Measurements from ENCODE around the gene TBX19. TPM values are rescaled to one million over a fixed set of nuclear protein-coding genes. Genes with fewer than 3 reads are reported as not detected.

TBX19 gene
- total RNA-seq (1 to 10 TPM in 4 of 9 donors, under 1 TPM in 4, not detected in 1; 0.35 to 1.7 (median 0.95) TPM), polyA plus RNA-seq (1 to 10 TPM in 2 of 3 donors, under 1 TPM in 1; 0.70 to 2.2 (median 1.2) TPM)
- long read RNA-seq, donor 1, result 0 reads
- long read RNA-seq, donor 2, result 0 reads
- long read RNA-seq, donor 3, result 0 reads
- long read RNA-seq, donor 4, result 0 reads
- long read RNA-seq, donor 5, result 0 reads
- long read RNA-seq, donor 6, result 0 reads
- long read RNA-seq, donor 7, result 0 reads
- long read RNA-seq, donor 8, result 0 reads
- long read RNA-seq, donor 9, result 0 reads
- long read RNA-seq, donor 10, result 0 reads

DNA sequence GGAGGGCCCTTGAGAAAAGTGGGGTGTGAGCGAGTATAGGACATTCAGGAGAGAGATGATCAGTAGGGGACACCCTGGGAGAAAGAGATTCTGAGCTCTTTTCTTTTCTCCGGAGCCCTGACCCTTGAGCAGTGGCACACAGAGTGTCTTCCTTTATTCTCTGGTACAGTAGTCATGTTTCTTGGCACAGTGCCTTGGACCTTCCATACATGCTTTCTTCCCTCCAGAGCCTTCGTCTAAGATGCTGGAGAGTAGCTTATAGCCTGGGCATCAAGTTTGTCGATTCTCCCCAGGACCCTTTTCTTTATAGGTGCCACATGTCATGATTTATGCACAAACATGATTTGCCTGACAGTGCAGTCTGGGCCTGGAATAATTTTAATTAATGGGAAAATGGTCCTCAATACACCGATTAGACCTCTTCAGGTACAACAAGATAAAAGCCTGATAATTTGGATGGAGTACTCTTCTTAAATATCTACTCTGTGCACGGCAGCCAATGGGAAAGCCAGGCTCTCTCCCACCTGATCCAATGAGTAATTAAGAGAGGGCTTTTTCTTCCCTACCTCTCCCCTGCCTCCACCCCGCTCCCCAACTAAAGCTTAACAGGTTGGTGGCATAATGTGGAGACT is at the start of gene TBX19:
TBX19 (plus strand) TSS at position 582 of the 632 bp plus-strand sequence. CDS start 214 bp downstream, outside the sequence.
- Histone ChIP-seq H3K27ac (no peak within 1 kb of the TSS), H3K4me3 (no peak within 1 kb of the TSS), H3K4me1 (replicated peaks in 1 of 2) (no peaks in the 10 kb centered on the region), H3K9me3 (replicated peaks in 1 of 3) (no peaks in the 10 kb centered on the region), H3K27me3 (no peaks in the 10 kb centered on the region), H3K36me3 (replicated peaks in 1 of 2) (no peaks in the 10 kb centered on the region)
- intact Hi-C loops (cut with DNase I), result no loop called here
- WGBS, 4 donors, result 83 to 95% (median 92%) methylated on average over 7 of the region's 7 CpGs
- DNase-seq, result no peak
- TF ChIP-seq, protein P1, sequence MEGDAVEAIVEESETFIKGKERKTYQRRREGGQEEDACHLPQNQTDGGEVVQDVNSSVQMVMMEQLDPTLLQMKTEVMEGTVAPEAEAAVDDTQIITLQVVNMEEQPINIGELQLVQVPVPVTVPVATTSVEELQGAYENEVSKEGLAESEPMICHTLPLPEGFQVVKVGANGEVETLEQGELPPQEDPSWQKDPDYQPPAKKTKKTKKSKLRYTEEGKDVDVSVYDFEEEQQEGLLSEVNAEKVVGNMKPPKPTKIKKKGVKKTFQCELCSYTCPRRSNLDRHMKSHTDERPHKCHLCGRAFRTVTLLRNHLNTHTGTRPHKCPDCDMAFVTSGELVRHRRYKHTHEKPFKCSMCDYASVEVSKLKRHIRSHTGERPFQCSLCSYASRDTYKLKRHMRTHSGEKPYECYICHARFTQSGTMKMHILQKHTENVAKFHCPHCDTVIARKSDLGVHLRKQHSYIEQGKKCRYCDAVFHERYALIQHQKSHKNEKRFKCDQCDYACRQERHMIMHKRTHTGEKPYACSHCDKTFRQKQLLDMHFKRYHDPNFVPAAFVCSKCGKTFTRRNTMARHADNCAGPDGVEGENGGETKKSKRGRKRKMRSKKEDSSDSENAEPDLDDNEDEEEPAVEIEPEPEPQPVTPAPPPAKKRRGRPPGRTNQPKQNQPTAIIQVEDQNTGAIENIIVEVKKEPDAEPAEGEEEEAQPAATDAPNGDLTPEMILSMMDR (IDR thresholded peaks at IDR 0.05), result no peak
- no peak for TF ChIP-seq POLR2A (IDR thresholded peaks at IDR 0.05)

DNA sequence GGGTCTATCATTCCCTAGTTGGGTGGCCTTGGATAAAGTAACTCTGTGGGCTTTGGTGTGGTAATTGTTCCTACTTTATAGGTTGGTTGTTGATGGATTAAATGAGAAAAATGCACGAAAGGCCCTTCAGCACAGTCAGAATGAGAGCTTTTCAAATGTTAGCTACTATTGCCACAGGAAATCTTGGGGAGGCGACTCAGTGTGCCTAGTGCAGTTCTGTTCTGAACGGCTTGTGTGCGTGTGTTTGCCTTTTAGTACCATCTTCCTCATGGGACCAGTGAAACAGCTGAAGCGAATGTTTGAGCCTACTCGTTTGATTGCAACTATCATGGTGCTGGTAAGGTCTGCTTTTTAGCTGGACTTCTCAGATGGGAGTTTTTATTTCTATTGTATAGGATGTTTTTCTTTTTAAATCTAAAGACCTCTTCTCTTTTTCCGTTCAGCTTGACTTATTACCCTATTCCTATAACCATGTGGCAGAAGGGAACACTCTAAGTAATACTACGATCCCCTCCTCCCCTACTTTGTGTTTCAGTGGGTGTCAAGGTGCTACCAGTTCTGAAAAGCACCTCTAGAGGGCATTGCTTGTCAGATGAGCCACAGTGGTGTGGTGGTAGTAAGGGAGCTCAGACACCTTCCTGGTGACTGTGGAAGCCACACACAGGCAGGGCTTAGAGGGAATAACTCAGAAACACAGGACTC is 45.7 kb upstream of the TBX19 start:
- Histone ChIP-seq H3K27me3 (no peaks in the 10 kb centered on the region), H3K4me3 (no peak overlapping the region), H3K4me1 (replicated peaks in 1 of 2) (peaks cover 0 to 29% of the 10 kb centered on the region in 2 donors), H3K36me3 (replicated peaks in 1 of 2) (peaks cover 0 to 48% of the 10 kb centered on the region in 2 donors), H3K27ac (peak overlapping the region in 2 of 5 donors; percentile 35 to 73), H3K9me3 (replicated peaks in 1 of 3) (no peaks in the 10 kb centered on the region)
- 92 to 96% (median 93%) methylated on average over 8 of the region's 8 CpGs for WGBS, 4 donors
- DNase-seq, result peak in 3 of 7 donors; percentile 30 to 39 (median 31)
- TF ChIP-seq, protein P1 (IDR thresholded peaks at IDR 0.05), result peak; percentile 17 to 50 (median 41)
- no peak for TF ChIP-seq POLR2A (IDR thresholded peaks at IDR 0.05)
- intact Hi-C loops (cut with DNase I), result no loop called here

DNA sequence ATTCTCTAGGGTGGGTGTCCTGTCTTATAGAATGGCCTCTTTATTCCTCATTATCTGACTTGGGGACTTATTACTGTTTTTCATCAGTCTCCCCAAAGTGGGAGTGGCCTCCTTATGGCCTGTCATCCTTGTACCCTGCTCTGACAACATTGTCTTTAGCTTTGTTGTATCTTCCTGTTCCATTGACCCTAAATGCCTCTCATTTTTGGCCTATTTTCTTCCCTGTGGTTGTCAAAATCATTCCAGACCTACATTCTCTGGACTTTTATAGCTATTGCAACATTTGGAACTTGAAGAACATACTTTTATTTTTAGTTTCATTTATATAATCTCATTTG is 45.2 kb upstream of the TBX19 start:
- no peak for TF ChIP-seq POLR2A (IDR thresholded peaks at IDR 0.05)
- TF ChIP-seq, protein P1 (IDR thresholded peaks at IDR 0.05), result no peak
- DNase-seq, result no peak
- Histone ChIP-seq H3K36me3 (replicated peaks in 1 of 2) (peaks cover 0 to 48% of the 10 kb centered on the region in 2 donors), H3K4me3 (no peak overlapping the region), H3K27ac (peak overlapping the region in 2 of 5 donors; percentile 35 to 73), H3K4me1 (replicated peaks in 1 of 2) (peaks cover 0 to 25% of the 10 kb centered on the region in 2 donors), H3K9me3 (replicated peaks in 1 of 3) (no peaks in the 10 kb centered on the region), H3K27me3 (no peaks in the 10 kb centered on the region)
- intact Hi-C loops (cut with DNase I), result no loop called here

DNA sequence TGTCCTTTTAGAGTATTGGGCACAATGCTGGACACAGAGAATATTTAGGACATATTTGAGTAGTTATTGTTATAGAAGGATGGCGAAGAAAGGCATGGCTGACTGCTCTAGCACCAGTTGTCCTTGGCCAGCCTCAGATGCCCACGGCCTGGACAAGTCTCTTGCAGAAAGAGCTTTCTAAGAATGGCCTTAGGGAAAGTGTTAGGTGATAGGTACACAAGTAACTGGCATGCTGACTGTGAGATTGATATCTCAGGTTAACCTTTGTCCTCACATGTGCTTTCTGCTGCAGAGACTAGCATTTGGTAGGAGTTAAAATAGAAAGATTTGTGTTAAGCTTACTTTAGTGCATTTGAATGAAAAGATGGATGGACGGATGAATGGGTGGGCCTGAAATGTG is 44.7 kb upstream of the TBX19 start:
- no peak for TF ChIP-seq POLR2A (IDR thresholded peaks at IDR 0.05)
- TF ChIP-seq, protein P1 (IDR thresholded peaks at IDR 0.05), result no peak
- H3K36me3 ChIP-seq (replicated peaks in 1 of 2), result peaks cover 0 to 48% of the 10 kb centered on the region in 2 donors

More for the DNA sequence above, 44.7 kb upstream of the TBX19 start:
- Histone ChIP-seq H3K9me3 (replicated peaks in 1 of 3) (no peaks in the 10 kb centered on the region), H3K4me1 (replicated peaks in 1 of 2) (peaks cover 0 to 22% of the 10 kb centered on the region in 2 donors), H3K27me3 (no peaks in the 10 kb centered on the region), H3K27ac (peak overlapping the region in 2 of 5 donors; percentile 8 to 35), H3K4me3 (no peak overlapping the region)
- DNase-seq, result no peak
- intact Hi-C loops (cut with DNase I), result no loop called here
- 67 to 73% (median 72%) methylated on average over 3 of the region's 3 CpGs for WGBS, 4 donors

All from adrenal gland (tissue), 19 donors.